Measurements from ENCODE around the gene LYST. TPM values are rescaled to one million over a fixed set of nuclear protein-coding genes. Genes with fewer than 3 reads are reported as not detected.
A peak's percentile ranks its signal among the peaks of the same experiment; 100 is the strongest.

The LYST gene
- total and polyA plus RNA-seq, 8 donors = 1.7 to 95.6 (median 17.9) TPM

- DNase-seq = peak in 1 of 2 donors; percentile 6
- Histone ChIP-seq H3K9me3 (peaks cover 0 to 11% (median 7%) of the 10 kb centered on the region in 4 donors), H3K36me3 (peaks cover 10 to 90% (median 73%) of the 10 kb centered on the region in 4 donors), H3K27ac (no peak overlapping the region), H3K4me3 (no peak overlapping the region), H3K4me1 (no peaks in the 10 kb centered on the region), H3K27me3 (no peaks in the 10 kb centered on the region)
- TF ChIP-seq CTCF (IDR thresholded peaks at IDR 0.05) = no peak
- intact Hi-C loops (cut with DNase I; ENCODE audit: low total_unique reads) = no loop called here
- 84 to 90% (median 87%) methylated on average over 3 of the region's 3 CpGs for WGBS, 5 donors
These were observed 187.1 kb downstream of the LYST start for GRCh38 chr1:235679644-235680043.

- Histone ChIP-seq H3K4me1 (no peaks in the 10 kb centered on the region), H3K4me3 (no peak overlapping the region), H3K27ac (no peak overlapping the region), H3K27me3 (no peaks in the 10 kb centered on the region), H3K9me3 (peaks cover 0 to 11% (median 7%) of the 10 kb centered on the region in 4 donors), H3K36me3 (peaks cover 10 to 89% (median 73%) of the 10 kb centered on the region in 4 donors)
- DNase-seq = peak in 1 of 2 donors; percentile 28
- intact Hi-C loops (cut with DNase I; ENCODE audit: low total_unique reads) = no loop called here
- WGBS, 5 donors = 64 to 81% (median 75%) methylated on average over 2 of the region's 2 CpGs
- no peak for TF ChIP-seq POLR2A (IDR thresholded peaks at IDR 0.05)
These were observed 187.7 kb downstream of the LYST start for GRCh38 chr1:235679005-235679404.

- intact Hi-C loops (cut with DNase I; ENCODE audit: low total_unique reads) = no loop called here
- DNase-seq = no peak
- no peak overlapping the region for H3K27ac ChIP-seq
- H3K36me3 ChIP-seq = peaks cover 19 to 89% (median 82%) of the 10 kb centered on the region in 4 donors
- H3K4me1 ChIP-seq = no peaks in the 10 kb centered on the region
- peaks cover 6 to 33% (median 24%) of the 10 kb centered on the region in 4 donors for H3K9me3 ChIP-seq
- 92 to 98% (median 96%) methylated on average over 10 of the region's 10 CpGs for WGBS, 5 donors
- TF ChIP-seq POLR2A (IDR thresholded peaks at IDR 0.05) (no peak), CTCF (IDR thresholded peaks at IDR 0.05) (no peak)
- no peaks in the 10 kb centered on the region for H3K27me3 ChIP-seq
- H3K4me3 ChIP-seq = no peak overlapping the region
These were observed 191.4 kb downstream of the LYST start for GRCh38 chr1:235675152-235675890.

- intact Hi-C loops (cut with DNase I; ENCODE audit: low total_unique reads) = no loop called here
- H3K4me3 ChIP-seq = no peak overlapping the region
- peaks cover 12 to 46% (median 32%) of the 10 kb centered on the region in 4 donors for H3K9me3 ChIP-seq
- peaks cover 28 to 93% (median 92%) of the 10 kb centered on the region in 4 donors for H3K36me3 ChIP-seq
- DNase-seq = no peak
- H3K4me1 ChIP-seq = no peaks in the 10 kb centered on the region
- H3K27ac ChIP-seq = no peak overlapping the region
- TF ChIP-seq POLR2A (IDR thresholded peaks at IDR 0.05) (no peak), EP300 (IDR thresholded peaks at IDR 0.05) (no peak), CTCF (IDR thresholded peaks at IDR 0.05) (no peak), POLR2AphosphoS5 (IDR thresholded peaks at IDR 0.05) (no peak)
- 71 to 77% (median 76%) methylated on average over 7 of the region's 7 CpGs for WGBS, 5 donors
- no peaks in the 10 kb centered on the region for H3K27me3 ChIP-seq
These were observed 192.7 kb downstream of the LYST start for GRCh38 chr1:235673981-235674380.

DNA sequence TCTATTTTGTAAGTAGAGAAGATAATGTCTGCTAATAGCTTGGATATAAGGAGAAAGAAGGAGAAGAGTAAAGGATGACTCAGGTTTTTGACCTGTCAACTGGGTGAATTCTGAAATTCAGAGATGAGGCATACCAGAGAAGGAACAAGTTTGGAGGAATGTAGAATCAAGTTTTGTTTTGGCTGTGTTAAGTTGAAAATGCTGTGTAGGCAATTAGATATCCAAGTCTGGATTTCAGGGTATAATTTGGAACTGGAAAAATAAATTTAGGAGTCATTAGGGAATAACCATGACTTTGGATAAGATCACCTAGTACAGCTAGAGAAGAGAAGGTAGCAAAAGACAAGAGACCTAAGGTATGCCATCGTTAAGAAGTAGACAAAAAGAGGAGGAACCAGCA is 194.7 kb downstream of the LYST start:
- peaks cover 28 to 88% (median 81%) of the 10 kb centered on the region in 4 donors for H3K36me3 ChIP-seq
- H3K27me3 ChIP-seq = no peaks in the 10 kb centered on the region
- intact Hi-C loops (cut with DNase I; ENCODE audit: low total_unique reads) = no loop called here
- no peaks in the 10 kb centered on the region for H3K4me1 ChIP-seq
- no peak overlapping the region for H3K4me3 ChIP-seq
- 93 to 100% (median 97%) methylated on average over 1 of the region's 1 CpG for WGBS, 5 donors
- TF ChIP-seq POLR2A (IDR thresholded peaks at IDR 0.05) = no peak
- no peak for TF ChIP-seq POLR2AphosphoS5 (IDR thresholded peaks at IDR 0.05)
- TF ChIP-seq EP300 (IDR thresholded peaks at IDR 0.05) = no peak
- no peak for TF ChIP-seq CTCF (IDR thresholded peaks at IDR 0.05)
- H3K9me3 ChIP-seq = peaks cover 12 to 46% (median 32%) of the 10 kb centered on the region in 4 donors
- no peak for DNase-seq
- no peak overlapping the region for H3K27ac ChIP-seq

Measured in stomach (tissue), 9 donors.